Esophagus muscularis mucosa (tissue), 4 donors: ENCODE results near the gene ADISSP. TPM values are rescaled to one million over a fixed set of nuclear protein-coding genes. Genes with fewer than 3 reads are reported as not detected.

Experiments
- DNase-seq: peaks from one replicate; pipeline ENCODE4 v3.0.0-alpha.2; 2017; ENCODE audit errors: extremely low spot score
- H3K27ac ChIP-seq, 4 donors: fragments of 200-600 bp; sonication (generic); replicated peaks in 1 of 4; 1 replicate in 3 of 4; 2 replicates in 1 of 4; pipeline ENCODE4 v1.5.1; 2016 to 2019; ENCODE audit warnings: mild to moderate bottlenecking in 1 of 4
- H3K27me3 ChIP-seq, 4 donors: fragments of 200-600 bp; sonication (generic); one replicate each; pipeline versions ENCODE4 v1.5.1 to v1.6.0; 2016 to 2019
- H3K36me3 ChIP-seq, 4 donors: fragments of 200-600 bp; sonication (generic); one replicate each; pipeline ENCODE4 v1.5.1; 2016 to 2019
- H3K4me1 ChIP-seq, 4 donors: fragments of 200-600 bp; sonication (generic); one replicate each; pipeline ENCODE4 v1.5.1; 2016 to 2019
- H3K4me3 ChIP-seq, 4 donors: fragments of 200-600 bp; sonication (generic); 1 replicate in 2 of 4; 2 replicates in 2 of 4; pipeline ENCODE4 v1.5.1; 2016 to 2019; ENCODE audit warnings: mild to moderate bottlenecking in 4 of 4, moderate library complexity in 1 of 4
- H3K9me3 ChIP-seq, 4 donors: fragments of 200-600 bp; sonication (generic); 1 replicate in 3 of 4; 2 replicates in 1 of 4; pipeline ENCODE4 v1.5.1; 2016 to 2019
- EP300 ChIP-seq: sonication (generic); formaldehyde crosslinking; IDR thresholded peaks from one replicate; pipeline ENCODE4 v1.6.1; 2017; ENCODE audit warnings: antibody characterized with exemption
- POLR2A ChIP-seq: fragments of 450-650 bp; IDR thresholded peaks from one replicate; pipeline ENCODE4 v1.6.1; 2017; ENCODE audit warnings: antibody characterized with exemption, moderate library complexity, mild to moderate bottlenecking, low read depth
- POLR2AphosphoS5 ChIP-seq, 2 donors: sonication (generic); formaldehyde crosslinking; IDR thresholded peaks; one replicate each; pipeline ENCODE4 v1.6.1; 2017; ENCODE audit warnings: antibody characterized with exemption in 2 of 2
- WGBS: methylation state at CpG from one replicate; pipeline ENCODE4 v1.1.5; 2018; 5-methylcytosine and 5-hydroxymethylcytosine counted together
- intact Hi-C: fragments of 100-400 bp; cut with DNase I; formaldehyde crosslinking; loops from one replicate; pipeline ENCODE4 v1.15.1; 2023
- total RNA-seq, 4 donors: library from RNA; depleted of rRNA; stranded (reverse); fragments of >200 nt; gene quantifications; one replicate each; pipeline versions ENCODE4 v1.1.0 to v1.2.1, GENCODE V29; 2016
- TF ChIP-seq, protein P1 (sequence below), 3 experiments: fragments of 200-600 bp in 2 of 3; fragments of 450-650 bp in 1 of 3; sonication (generic) in 2 of 3; IDR thresholded peaks; one replicate each; pipeline ENCODE4 v1.5.1; 2017 to 2019; ENCODE audit warnings: antibody characterized with exemption in 3 of 3, mild to moderate bottlenecking in 2 of 3, moderate library complexity in 1 of 3

Gene ADISSP
- total RNA-seq, 4 donors from 2014 or later = 56.5 to 96.1 (median 73.6) TPM

GRCh38 chr20:3707508-3707899, 60.0 kb downstream of the ADISSP start:
- Histone ChIP-seq H3K36me3 (no peaks in the 10 kb centered on the region), H3K4me1 (peaks cover 11 to 15% (median 13%) of the 10 kb centered on the region in 4 donors), H3K27ac (no peak overlapping the region), H3K4me3 (no peak overlapping the region), H3K27me3 (no peaks in the 10 kb centered on the region), H3K9me3 (no peaks in the 10 kb centered on the region)
- TF ChIP-seq POLR2A = no peak
- TF ChIP-seq, protein P1, sequence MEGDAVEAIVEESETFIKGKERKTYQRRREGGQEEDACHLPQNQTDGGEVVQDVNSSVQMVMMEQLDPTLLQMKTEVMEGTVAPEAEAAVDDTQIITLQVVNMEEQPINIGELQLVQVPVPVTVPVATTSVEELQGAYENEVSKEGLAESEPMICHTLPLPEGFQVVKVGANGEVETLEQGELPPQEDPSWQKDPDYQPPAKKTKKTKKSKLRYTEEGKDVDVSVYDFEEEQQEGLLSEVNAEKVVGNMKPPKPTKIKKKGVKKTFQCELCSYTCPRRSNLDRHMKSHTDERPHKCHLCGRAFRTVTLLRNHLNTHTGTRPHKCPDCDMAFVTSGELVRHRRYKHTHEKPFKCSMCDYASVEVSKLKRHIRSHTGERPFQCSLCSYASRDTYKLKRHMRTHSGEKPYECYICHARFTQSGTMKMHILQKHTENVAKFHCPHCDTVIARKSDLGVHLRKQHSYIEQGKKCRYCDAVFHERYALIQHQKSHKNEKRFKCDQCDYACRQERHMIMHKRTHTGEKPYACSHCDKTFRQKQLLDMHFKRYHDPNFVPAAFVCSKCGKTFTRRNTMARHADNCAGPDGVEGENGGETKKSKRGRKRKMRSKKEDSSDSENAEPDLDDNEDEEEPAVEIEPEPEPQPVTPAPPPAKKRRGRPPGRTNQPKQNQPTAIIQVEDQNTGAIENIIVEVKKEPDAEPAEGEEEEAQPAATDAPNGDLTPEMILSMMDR (IDR thresholded peaks at IDR 0.05) = no peak
- TF ChIP-seq POLR2AphosphoS5 (IDR thresholded peaks at IDR 0.05) = no peak
- TF ChIP-seq EP300 = no peak
- intact Hi-C loops = no loop called here
- 88% methylated on average over 3 of the region's 3 CpGs for WGBS
- DNase-seq = no peak

GRCh38 chr20:3706774-3707507, 60.6 kb downstream of the ADISSP start:
- H3K36me3 ChIP-seq = no peaks in the 10 kb centered on the region
- no CpG with 5 or more reads among the region's 10 CpGs for WGBS
- no peak for DNase-seq
- TF ChIP-seq, protein P1 (IDR thresholded peaks at IDR 0.05) = no peak
- TF ChIP-seq POLR2A (no peak), EP300 (no peak), POLR2AphosphoS5 (IDR thresholded peaks at IDR 0.05) (no peak)
- no peaks in the 10 kb centered on the region for H3K9me3 ChIP-seq
- intact Hi-C loops = no loop called here
- H3K27me3 ChIP-seq = no peaks in the 10 kb centered on the region
- H3K4me1 ChIP-seq = peaks cover 11 to 15% (median 13%) of the 10 kb centered on the region in 4 donors
- H3K4me3 ChIP-seq = no peak overlapping the region
- H3K27ac ChIP-seq = no peak overlapping the region

DNA sequence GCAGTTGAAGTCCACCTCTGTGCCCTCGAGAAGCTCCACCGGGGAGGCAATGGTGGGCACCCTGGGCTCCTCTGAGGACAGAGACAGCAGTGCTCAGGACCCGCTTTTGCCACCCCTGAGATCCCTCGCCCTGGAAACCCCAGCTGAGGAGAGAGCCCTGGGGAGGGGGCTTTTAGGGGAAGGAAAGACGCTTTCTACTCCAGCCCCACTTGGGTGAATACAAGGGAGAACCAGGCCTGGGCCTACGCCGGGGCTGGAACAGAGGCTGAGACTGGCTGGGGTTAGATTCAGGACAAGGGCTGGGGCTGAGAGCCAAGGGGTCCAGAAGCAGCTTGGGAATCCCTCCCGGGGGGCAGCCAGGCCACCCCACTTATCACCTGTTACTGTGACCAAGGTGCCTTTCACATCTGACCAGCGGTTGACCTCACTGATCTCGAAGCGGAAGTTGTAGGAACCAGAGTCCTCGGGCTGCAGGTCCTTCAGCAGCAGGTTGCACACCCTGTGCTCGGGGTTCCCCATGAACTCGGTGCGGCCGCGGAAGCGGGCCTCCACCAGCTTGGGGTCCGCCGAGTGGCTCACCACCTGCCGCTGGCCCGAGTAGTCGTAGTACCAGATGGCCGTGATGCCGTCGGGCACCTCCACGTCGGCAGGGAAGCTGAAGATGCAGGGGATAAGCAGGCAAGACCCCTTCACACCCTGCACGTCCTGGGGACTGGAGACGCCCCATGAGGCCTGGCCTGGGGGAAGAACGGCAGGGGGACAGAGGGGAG, 61.4 kb downstream of the ADISSP start:
- Histone ChIP-seq H3K27ac (no peak overlapping the region), H3K4me3 (no peak overlapping the region), H3K9me3 (no peaks in the 10 kb centered on the region), H3K4me1 (peaks cover 10 to 14% (median 11%) of the 10 kb centered on the region in 4 donors), H3K27me3 (no peaks in the 10 kb centered on the region), H3K36me3 (no peaks in the 10 kb centered on the region)
- WGBS = 95% methylated on average over 28 of the region's 31 CpGs
- DNase-seq = no peak
- intact Hi-C loops = no loop called here
- TF ChIP-seq, protein P1 (IDR thresholded peaks at IDR 0.05) = no peak
- TF ChIP-seq EP300 (no peak), POLR2A (no peak), POLR2AphosphoS5 (IDR thresholded peaks at IDR 0.05) (no peak)

- 92% methylated on average over 12 of the region's 14 CpGs for WGBS
- Histone ChIP-seq H3K36me3 (no peaks in the 10 kb centered on the region), H3K4me1 (peaks cover 4 to 11% (median 6%) of the 10 kb centered on the region in 4 donors), H3K27me3 (no peaks in the 10 kb centered on the region), H3K27ac (no peak overlapping the region), H3K9me3 (no peaks in the 10 kb centered on the region), H3K4me3 (no peak overlapping the region)
- intact Hi-C loops = no loop called here
- no peak for TF ChIP-seq EP300
- TF ChIP-seq POLR2A = no peak
- no peak for TF ChIP-seq POLR2AphosphoS5 (IDR thresholded peaks at IDR 0.05)
- TF ChIP-seq, protein P1 (IDR thresholded peaks at IDR 0.05) = no peak
- DNase-seq = no peak
These were observed 62.0 kb downstream of the ADISSP start for GRCh38 chr20:3705491-3705969.
